ENCODE results near the gene TFDP1.

TFDP1 gene

GRCh38 chr13:113669231-113669754, 84.7 kb downstream of the TFDP1 start:
- no peak for DNase-seq

GRCh38 chr13:113669755-113670341, 85.3 kb downstream of the TFDP1 start:
- DNase-seq = no peak

GRCh38 chr13:113670541-113670940, 86.0 kb downstream of the TFDP1 start:
- DNase-seq = no peak

GRCh38 chr13:113671066-113672001, 86.8 kb downstream of the TFDP1 start:
- DNase-seq = no peak

GRCh38 chr13:113672002-113672651, 87.6 kb downstream of the TFDP1 start:
- DNase-seq = no peak
